Tibial nerve (tissue), 4 donors: ENCODE measurements around the gene AKNA. TPM values are rescaled to one million over a fixed set of nuclear protein-coding genes. Genes with fewer than 3 reads are reported as not detected.

ENCODE experiments used
- DNase-seq, 2 donors: peaks; one replicate each; pipeline ENCODE4 v3.0.0-alpha.2; 2019; ENCODE audit warnings: low spot score in 2 of 2
- H3K27ac ChIP-seq, 4 donors: fragments of 200-600 bp; sonication (generic) in 3 of 4; one replicate each; pipeline ENCODE4 v1.5.1; 2017 to 2019; ENCODE audit warnings: mild to moderate bottlenecking in 1 of 4
- H3K27me3 ChIP-seq, 2 donors: fragments of 200-600 bp; sonication (generic) in 1 of 2; one replicate each; pipeline versions ENCODE4 v1.5.1 to v1.6.0; 2017 to 2019
- H3K36me3 ChIP-seq, 3 donors: fragments of 200-600 bp; sonication (generic); one replicate each; pipeline ENCODE4 v1.5.1; 2018 to 2019
- H3K4me1 ChIP-seq, 4 donors: fragments of 200-600 bp; sonication (generic) in 3 of 4; one replicate each; pipeline ENCODE4 v1.5.1; 2017 to 2019
- H3K4me3 ChIP-seq, 4 donors: fragments of 200-600 bp; sonication (generic) in 3 of 4; one replicate each; pipeline ENCODE4 v1.5.1; 2017 to 2019; ENCODE audit warnings: mild to moderate bottlenecking in 1 of 4, moderate library complexity in 1 of 4
- H3K9me3 ChIP-seq, 4 donors: fragments of 200-600 bp; sonication (generic) in 3 of 4; one replicate each; pipeline ENCODE4 v1.5.1; 2017 to 2019
- CTCF ChIP-seq, 5 experiments: fragments of 200-600 bp in 3 of 5; fragments of 450-650 bp in 2 of 5; sonication (generic) in 3 of 5; IDR thresholded peaks; one replicate each; pipeline ENCODE4 v1.5.1; 2016 to 2019; ENCODE audit warnings: antibody characterized with exemption in 5 of 5, mild to moderate bottlenecking in 3 of 5, moderate library complexity in 2 of 5
- EP300 ChIP-seq, 2 donors: sonication (generic); formaldehyde crosslinking; IDR thresholded peaks; one replicate each; pipeline ENCODE4 v1.6.1; 2017; ENCODE audit warnings: antibody characterized with exemption in 2 of 2, mild to moderate bottlenecking in 1 of 2
- POLR2A ChIP-seq, 2 donors: fragments of 450-650 bp; IDR thresholded peaks; one replicate each; pipeline ENCODE4 v1.6.1; 2017; ENCODE audit warnings: antibody characterized with exemption in 2 of 2, mild to moderate bottlenecking in 2 of 2, moderate library complexity in 2 of 2
- WGBS, 2 donors: methylation state at CpG; one replicate each; pipeline ENCODE4 v1.1.5; 2018; 5-methylcytosine and 5-hydroxymethylcytosine counted together
- total RNA-seq, 4 donors: library from RNA; depleted of rRNA; stranded (reverse); fragments of >200 nt; gene quantifications; one replicate each; pipeline ENCODE4 v1.1.0, GENCODE V29; 2016

AKNA gene
- total RNA-seq, 4 donors from 2014 or later, result 23.6 to 42.2 (median 36.6) TPM

DNA sequence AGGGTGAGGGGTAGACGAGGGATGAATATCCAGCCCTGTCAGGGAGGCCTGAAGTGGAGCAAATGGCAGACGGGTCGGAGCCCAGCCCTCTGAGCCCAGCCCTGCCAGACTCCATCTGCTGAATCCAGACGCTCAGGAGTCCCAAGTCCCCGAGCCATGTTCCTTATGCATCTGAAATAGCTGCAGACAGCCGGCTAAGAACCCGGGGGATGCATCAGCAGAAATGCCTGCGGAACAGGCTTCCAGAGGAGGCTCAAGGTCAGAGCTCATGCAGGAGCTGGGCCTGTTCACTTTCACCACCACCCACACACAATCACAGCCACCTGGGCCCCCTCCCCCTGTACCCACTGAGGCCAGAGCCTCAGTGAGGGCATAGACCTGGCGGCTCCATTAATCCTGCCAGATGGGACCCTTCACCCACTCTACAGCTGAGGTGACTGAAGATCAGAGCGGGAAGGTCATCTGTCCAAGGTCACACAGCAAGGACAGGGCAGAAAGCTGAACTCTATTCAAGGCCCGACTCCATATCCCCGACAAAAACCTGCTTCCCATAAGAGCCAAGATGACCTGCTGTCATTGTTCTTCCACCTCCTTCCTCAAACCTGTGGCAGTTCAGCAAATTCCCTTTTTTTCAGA lies 24.4 kb upstream of the AKNA start:
- Histone ChIP-seq H3K36me3 (no peaks in the 10 kb centered on the region), H3K27me3 (no peaks in the 10 kb centered on the region), H3K27ac (no peak overlapping the region), H3K4me3 (no peak overlapping the region), H3K4me1 (peaks cover 0 to 15% (median 0%) of the 10 kb centered on the region in 4 donors), H3K9me3 (no peaks in the 10 kb centered on the region)
- no peak for DNase-seq
- TF ChIP-seq CTCF (IDR thresholded peaks at IDR 0.05) (no peak), POLR2A (IDR thresholded peaks at IDR 0.05) (no peak), EP300 (IDR thresholded peaks at IDR 0.05) (no peak)
- WGBS, 2 donors, result 76 to 88% methylated on average over 10 to 12 of the region's 12 CpGs

DNA sequence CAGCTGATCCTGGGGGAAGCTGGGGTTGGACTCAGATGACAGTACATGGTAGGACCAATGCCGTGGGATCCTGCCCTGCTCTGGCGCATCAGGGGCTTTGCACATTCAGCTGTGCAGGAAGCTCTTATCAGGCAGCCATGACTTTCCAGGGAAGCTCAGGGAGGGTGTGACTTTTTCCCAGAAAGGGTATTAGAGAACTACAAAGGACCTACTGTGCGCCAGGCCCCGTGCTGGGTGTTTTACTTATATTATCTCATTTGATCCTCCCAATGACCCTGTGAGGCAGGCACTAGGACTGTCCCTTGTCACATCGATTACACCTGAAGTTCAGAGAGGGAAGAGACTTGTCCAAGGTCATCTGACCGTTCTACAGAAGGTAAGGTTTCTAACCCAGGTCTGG lies 23.7 kb upstream of the AKNA start:
- no peak for DNase-seq
- Histone ChIP-seq H3K4me1 (peaks cover 0 to 15% (median 0%) of the 10 kb centered on the region in 4 donors), H3K27me3 (no peaks in the 10 kb centered on the region), H3K27ac (no peak overlapping the region), H3K4me3 (no peak overlapping the region), H3K36me3 (no peaks in the 10 kb centered on the region), H3K9me3 (no peaks in the 10 kb centered on the region)
- TF ChIP-seq EP300 (IDR thresholded peaks at IDR 0.05), result no peak
- WGBS, 2 donors, result 90 to 92% methylated on average over 6 of the region's 6 CpGs

- TF ChIP-seq POLR2A (IDR thresholded peaks at IDR 0.05), result no peak
- Histone ChIP-seq H3K36me3 (no peaks in the 10 kb centered on the region), H3K9me3 (no peaks in the 10 kb centered on the region), H3K27me3 (no peaks in the 10 kb centered on the region), H3K4me1 (peaks cover 0 to 16% (median 0%) of the 10 kb centered on the region in 4 donors), H3K4me3 (no peak overlapping the region), H3K27ac (no peak overlapping the region)
- 94% methylated on average over 8 of the region's 8 CpGs for WGBS, 2 donors
- DNase-seq, result no peak
These were observed 23.1 kb upstream of the AKNA start for GRCh38 chr9:114410910-114411309.

GRCh38 chr9:114409842-114410241 lies 22.1 kb upstream of the AKNA start:
- peaks cover 0 to 22% (median 0%) of the 10 kb centered on the region in 4 donors for H3K4me1 ChIP-seq
- no peaks in the 10 kb centered on the region for H3K36me3 ChIP-seq
- no peak overlapping the region for H3K27ac ChIP-seq
- no peaks in the 10 kb centered on the region for H3K27me3 ChIP-seq
- H3K9me3 ChIP-seq, result no peaks in the 10 kb centered on the region
- 76 to 79% methylated on average over 5 of the region's 5 CpGs for WGBS, 2 donors
- no peak for DNase-seq
- no peak overlapping the region for H3K4me3 ChIP-seq
- TF ChIP-seq CTCF (IDR thresholded peaks at IDR 0.05), result no peak
- no peak for TF ChIP-seq POLR2A (IDR thresholded peaks at IDR 0.05)
- no peak for TF ChIP-seq EP300 (IDR thresholded peaks at IDR 0.05)

DNA sequence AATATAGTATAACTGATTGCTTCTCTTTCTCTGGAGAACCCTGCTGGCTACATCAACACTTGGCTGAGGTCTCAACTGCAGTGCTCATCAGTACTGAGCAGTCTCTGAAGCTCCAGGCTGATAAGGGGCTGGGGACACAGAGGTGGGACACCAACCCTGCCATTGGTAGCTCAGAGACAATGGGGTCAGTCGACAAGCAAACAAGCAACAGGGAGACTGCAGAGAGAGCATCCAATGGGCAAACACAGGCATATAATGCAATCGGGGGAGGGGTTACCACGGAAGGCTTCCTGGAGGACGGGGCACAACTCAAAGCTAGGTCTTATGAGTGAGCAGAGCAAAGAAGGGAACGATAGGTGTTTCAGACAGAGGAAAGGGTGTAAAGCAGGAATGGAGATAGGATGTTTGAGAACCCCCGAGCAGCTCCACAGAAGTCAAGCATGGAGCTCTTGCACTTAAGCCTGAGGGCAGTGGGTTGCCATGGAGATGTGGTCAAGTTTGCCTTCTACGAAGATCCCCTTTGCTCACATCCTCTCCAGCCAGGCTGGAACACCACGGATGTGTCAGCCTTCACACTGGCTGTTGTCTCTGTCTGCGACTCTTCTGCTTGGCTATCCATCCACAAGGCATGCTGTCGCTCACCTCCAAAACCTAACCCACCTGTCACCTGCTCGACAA lies 21.5 kb upstream of the AKNA start:
- Histone ChIP-seq H3K27ac (no peak overlapping the region), H3K4me3 (no peak overlapping the region), H3K27me3 (no peaks in the 10 kb centered on the region), H3K36me3 (no peaks in the 10 kb centered on the region), H3K4me1 (peaks cover 0 to 16% (median 0%) of the 10 kb centered on the region in 4 donors), H3K9me3 (no peaks in the 10 kb centered on the region)
- 68 to 74% methylated on average over 11 of the region's 11 CpGs for WGBS, 2 donors
- TF ChIP-seq EP300 (IDR thresholded peaks at IDR 0.05) (no peak), CTCF (IDR thresholded peaks at IDR 0.05) (no peak), POLR2A (IDR thresholded peaks at IDR 0.05) (no peak)
- DNase-seq, result no peak

DNA sequence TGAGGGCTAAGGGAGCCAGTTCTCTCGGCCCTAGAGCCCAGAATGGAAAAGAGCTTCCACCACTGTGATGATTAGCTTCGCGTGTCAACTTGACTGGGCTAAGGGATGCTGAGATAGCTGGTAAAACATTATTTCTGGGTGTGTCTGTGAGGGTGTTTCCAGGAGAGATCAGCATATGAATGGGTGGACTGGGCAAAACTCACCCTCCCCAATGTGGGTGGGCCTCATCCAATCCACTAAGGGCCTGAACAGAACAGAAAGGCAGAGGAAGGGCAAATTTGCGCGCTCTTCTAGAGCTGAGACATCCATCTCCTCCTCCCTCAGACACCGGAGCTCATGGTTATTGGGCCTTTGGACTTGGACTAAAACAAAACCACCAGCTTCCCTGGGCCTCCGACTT lies 20.9 kb upstream of the AKNA start:
- Histone ChIP-seq H3K36me3 (no peaks in the 10 kb centered on the region), H3K27ac (no peak overlapping the region), H3K4me3 (no peak overlapping the region), H3K9me3 (no peaks in the 10 kb centered on the region), H3K4me1 (peaks cover 0 to 10% (median 0%) of the 10 kb centered on the region in 4 donors), H3K27me3 (no peaks in the 10 kb centered on the region)
- no peak for DNase-seq
- no peak for TF ChIP-seq CTCF (IDR thresholded peaks at IDR 0.05)
- TF ChIP-seq POLR2A (IDR thresholded peaks at IDR 0.05), result no peak
- TF ChIP-seq EP300 (IDR thresholded peaks at IDR 0.05), result no peak
- 79 to 83% methylated on average over 7 of the region's 7 CpGs for WGBS, 2 donors
